ENCODE data around the gene BTBD9. TPM values are rescaled to one million over a fixed set of nuclear protein-coding genes. Genes with fewer than 3 reads are reported as not detected.

Gene BTBD9
- total RNA-seq, 1 donor = 21.4 TPM

DNA sequence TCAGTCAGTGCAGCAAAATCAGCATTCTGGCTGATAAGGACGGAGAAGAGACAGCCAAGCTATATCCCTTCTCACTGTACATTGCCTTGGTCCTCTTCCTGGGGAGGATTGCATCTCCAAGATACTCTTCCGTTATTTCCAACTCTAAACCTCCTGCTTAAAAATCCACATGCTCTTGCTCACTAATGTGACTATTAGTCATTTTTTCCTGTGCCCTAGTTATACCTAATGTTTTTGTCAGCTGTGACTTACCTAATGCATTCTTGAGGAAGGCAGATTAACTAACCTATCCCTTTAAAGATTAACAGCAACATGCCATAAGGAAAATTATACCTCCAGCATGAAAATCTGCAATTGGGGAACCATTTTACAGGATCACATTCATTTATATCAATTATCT lies 317.6 kb downstream of the BTBD9 start:
- TF ChIP-seq, protein P1, sequence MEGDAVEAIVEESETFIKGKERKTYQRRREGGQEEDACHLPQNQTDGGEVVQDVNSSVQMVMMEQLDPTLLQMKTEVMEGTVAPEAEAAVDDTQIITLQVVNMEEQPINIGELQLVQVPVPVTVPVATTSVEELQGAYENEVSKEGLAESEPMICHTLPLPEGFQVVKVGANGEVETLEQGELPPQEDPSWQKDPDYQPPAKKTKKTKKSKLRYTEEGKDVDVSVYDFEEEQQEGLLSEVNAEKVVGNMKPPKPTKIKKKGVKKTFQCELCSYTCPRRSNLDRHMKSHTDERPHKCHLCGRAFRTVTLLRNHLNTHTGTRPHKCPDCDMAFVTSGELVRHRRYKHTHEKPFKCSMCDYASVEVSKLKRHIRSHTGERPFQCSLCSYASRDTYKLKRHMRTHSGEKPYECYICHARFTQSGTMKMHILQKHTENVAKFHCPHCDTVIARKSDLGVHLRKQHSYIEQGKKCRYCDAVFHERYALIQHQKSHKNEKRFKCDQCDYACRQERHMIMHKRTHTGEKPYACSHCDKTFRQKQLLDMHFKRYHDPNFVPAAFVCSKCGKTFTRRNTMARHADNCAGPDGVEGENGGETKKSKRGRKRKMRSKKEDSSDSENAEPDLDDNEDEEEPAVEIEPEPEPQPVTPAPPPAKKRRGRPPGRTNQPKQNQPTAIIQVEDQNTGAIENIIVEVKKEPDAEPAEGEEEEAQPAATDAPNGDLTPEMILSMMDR (IDR thresholded peaks at IDR 0.05; ENCODE audit: insufficient read depth, low read length) = no peak
- no peak overlapping the region for H3K4me3 ChIP-seq (ENCODE audit: low read depth, low read length)
- DNase-seq (ENCODE audit: low read depth) = no peak

DNA sequence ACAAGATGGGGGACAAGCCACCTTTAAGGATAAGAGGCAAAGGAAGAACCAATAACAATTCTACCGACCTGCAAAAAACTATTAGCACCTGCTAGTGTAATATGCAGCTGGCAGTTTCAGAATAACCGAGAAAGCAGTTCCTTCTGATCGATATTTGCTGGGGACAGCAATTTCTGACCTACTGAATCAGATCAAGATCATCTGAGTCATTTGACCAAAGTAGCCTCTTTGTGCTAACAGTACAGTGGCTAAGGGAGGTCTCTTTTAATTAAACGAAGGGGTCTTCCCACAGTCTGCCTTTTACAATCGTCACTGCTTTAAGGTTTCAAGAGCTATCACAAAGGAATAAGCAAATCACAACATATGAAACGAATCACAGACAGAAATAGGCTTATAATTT lies 318.9 kb downstream of the BTBD9 start:
- no peak for DNase-seq (ENCODE audit: low read depth)
- TF ChIP-seq, protein P1 (IDR thresholded peaks at IDR 0.05; ENCODE audit: insufficient read depth, low read length) = no peak
- H3K4me3 ChIP-seq (ENCODE audit: low read depth, low read length) = no peak overlapping the region

DNA sequence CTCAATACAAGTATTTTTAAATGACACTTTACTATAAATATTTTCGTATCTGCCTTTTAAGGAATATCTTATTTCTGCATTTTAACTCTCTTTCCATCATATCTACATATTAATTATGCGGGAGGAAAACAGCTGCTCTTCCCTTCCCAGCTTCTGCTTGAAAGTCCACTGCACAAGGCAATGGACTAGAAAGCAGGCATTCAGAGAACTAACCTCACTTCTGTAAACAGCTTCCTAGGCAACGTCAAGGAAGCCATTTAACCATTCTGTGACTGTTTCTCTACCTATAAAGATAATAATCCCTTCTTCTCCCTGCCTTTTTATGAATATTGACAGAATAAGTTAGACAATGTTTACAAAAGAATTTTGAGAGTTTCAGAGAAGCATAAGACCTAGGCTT lies 319.4 kb downstream of the BTBD9 start:
- TF ChIP-seq, protein P1 (IDR thresholded peaks at IDR 0.05; ENCODE audit: insufficient read depth, low read length) = no peak
- no peak overlapping the region for H3K4me3 ChIP-seq (ENCODE audit: low read depth, low read length)
- DNase-seq (ENCODE audit: low read depth) = no peak

DNA sequence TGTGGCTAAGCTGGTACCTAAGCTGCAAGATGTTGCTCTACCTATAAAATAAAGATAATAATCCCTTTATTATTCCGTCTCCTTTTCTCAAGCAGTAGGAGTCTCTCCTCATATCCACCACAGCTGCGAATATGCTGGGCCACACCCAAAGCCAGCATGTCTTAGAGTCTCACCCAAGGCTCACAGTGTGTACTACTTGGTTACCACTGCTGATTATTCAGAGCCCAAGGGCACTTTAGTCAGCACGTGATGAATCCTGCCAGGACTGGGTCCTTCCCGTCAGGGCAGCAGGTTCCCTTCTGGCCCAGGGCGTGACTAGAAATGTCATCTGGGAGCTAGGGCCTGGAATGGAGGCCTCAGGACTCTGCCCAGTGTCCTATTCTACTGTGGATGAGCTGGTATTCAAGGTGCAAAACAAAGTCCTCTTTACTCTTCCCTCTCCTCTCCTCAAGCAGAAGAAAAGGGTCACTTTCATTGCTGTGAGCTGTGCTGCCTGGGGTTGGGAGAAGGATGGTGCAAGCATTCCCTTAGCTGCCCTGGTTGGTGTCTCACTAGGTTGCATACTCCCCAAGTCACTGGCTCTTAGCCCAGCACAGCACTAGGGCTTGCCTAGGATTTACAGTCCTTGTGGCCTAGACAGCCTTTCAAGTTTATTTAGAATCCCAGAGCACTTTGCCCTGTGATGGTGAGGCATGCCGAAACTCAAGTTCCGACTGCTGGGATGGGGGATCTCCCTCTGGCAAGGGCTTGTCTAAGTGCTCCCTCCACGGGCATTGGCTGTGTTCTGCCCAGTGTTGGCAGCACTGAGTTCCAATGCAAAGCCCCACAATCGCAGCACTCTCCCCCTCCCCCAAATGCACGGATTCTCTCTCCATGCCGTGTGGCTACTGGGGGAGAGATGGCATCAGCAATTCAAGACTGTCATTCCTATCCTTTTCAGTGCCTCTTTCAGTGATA lies 320.2 kb downstream of the BTBD9 start:
- no peak overlapping the region for H3K4me3 ChIP-seq (ENCODE audit: low read depth, low read length)
- TF ChIP-seq, protein P1 (IDR thresholded peaks at IDR 0.05; ENCODE audit: insufficient read depth, low read length) = no peak
- no peak for DNase-seq (ENCODE audit: low read depth)

DNA sequence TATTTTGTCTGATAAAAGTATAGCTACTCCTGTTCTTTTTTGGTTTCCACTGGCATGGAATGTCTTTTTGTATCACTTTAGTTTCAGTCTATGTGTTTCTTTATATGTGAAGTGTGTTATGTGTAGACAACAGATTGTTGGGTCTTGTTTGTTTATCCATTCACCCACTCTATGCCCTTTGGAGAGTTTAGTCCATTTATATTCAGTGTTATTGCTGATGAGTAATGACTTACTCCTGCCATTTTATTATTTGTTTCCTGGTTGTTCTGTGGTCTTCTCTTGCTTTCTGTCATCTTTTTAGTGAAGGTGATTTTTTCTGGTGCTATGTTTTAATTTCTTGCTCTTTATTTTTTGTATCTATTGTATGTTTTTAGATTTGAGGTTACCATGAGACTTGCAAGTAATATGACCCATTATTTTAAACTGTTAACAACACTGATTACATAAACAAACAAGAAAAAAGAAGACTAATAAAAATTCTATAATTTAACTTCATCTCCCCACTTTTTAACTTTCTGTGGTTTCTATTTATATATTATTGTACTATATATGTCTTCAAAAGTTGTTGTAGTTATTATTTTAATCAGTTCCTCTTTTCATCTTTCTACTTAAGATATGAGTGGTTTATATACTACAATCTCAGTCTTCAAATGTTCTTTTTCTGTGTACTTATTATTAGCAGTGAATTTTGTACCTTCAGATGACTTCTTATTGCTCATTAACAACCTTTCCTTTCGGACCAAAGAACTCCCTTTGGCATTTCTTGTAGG lies 323.4 kb downstream of the BTBD9 start:
- DNase-seq (ENCODE audit: low read depth) = no peak
- TF ChIP-seq, protein P1 (IDR thresholded peaks at IDR 0.05; ENCODE audit: insufficient read depth, low read length) = no peak
- H3K4me3 ChIP-seq (ENCODE audit: low read depth, low read length) = no peak overlapping the region

DNA sequence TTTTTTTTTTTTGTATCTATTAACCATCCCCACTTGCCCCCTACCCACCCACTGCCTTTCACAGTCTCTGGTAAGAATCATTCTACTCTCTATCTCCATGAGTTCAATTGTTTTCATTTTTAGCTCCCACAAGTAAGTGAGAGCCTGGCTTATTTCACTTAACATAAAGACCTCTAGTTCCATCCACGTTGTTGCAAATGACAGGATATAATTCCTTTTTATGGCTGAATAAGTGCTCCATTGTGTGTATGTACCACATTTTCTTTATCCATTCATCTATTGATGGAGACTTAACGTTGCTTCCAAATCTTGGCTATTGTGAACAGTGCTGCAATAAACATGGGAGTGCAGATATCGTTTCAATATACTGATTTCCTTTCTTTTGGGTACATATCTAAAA lies 328.5 kb downstream of the BTBD9 start:
- TF ChIP-seq, protein P1 (IDR thresholded peaks at IDR 0.05; ENCODE audit: insufficient read depth, low read length) = no peak
- no peak overlapping the region for H3K4me3 ChIP-seq (ENCODE audit: low read depth, low read length)
- DNase-seq (ENCODE audit: low read depth) = no peak
